GM12801 (cell line): ENCODE measurements around the gene ART5.

Experiments used
- CTCF ChIP-seq: IDR thresholded peaks from one replicate; pipeline ENCODE4 v1.5.1; 2011; ENCODE audit warnings: control low read depth; ENCODE audit not compliant: insufficient read length; ENCODE audit errors: extremely low read depth

ART5 gene

GRCh38 chr11:3610846-3611245 is 30.9 kb downstream of the ART5 start:
- no peak for TF ChIP-seq CTCF

GRCh38 chr11:3609416-3610265 is 32.2 kb downstream of the ART5 start:
- no peak for TF ChIP-seq CTCF

GRCh38 chr11:3605771-3606203 is 36.0 kb downstream of the ART5 start:
- no peak for TF ChIP-seq CTCF

- TF ChIP-seq CTCF: no peak
Observed at GRCh38 chr11:3605283-3605662, 36.5 kb downstream of the ART5 start.

GRCh38 chr11:3604167-3604566 is 37.6 kb downstream of the ART5 start:
- no peak for TF ChIP-seq CTCF
